Duodenal mucosa (tissue), 2 donors: ENCODE measurements around the gene POU5F1.

Experiments used
- H3K27ac ChIP-seq: one replicate; pipeline ENCODE4 v1.7.0; 2013; ENCODE audit warnings: low read depth, low read length
- H3K27me3 ChIP-seq, 2 donors: one replicate each; pipeline ENCODE4 v1.7.0; 2013; ENCODE audit warnings: low read length in 2 of 2, control low read depth in 1 of 2; ENCODE audit not compliant: insufficient read depth in 2 of 2, control insufficient read depth in 1 of 2
- H3K36me3 ChIP-seq, 2 donors: one replicate each; pipeline ENCODE4 v1.7.0; 2013; ENCODE audit warnings: low read length in 2 of 2, control low read depth in 1 of 2; ENCODE audit not compliant: insufficient read depth in 2 of 2, control insufficient read depth in 1 of 2
- H3K4me1 ChIP-seq, 2 donors: one replicate each; pipeline ENCODE4 v1.7.0; 2013; ENCODE audit warnings: low read length in 2 of 2, control low read depth in 1 of 2; ENCODE audit not compliant: insufficient read depth in 2 of 2, control insufficient read depth in 1 of 2
- H3K4me3 ChIP-seq, 2 donors: one replicate each; pipeline ENCODE4 v1.7.0; 2013; ENCODE audit warnings: low read length in 2 of 2, low read depth in 1 of 2
- H3K9ac ChIP-seq, 2 donors: one replicate each; pipeline ENCODE4 v1.7.0; 2013; ENCODE audit warnings: low read length in 2 of 2, low read depth in 1 of 2
- H3K9me3 ChIP-seq, 2 donors: one replicate each; pipeline ENCODE4 v1.7.0; 2013; ENCODE audit warnings: low read length in 2 of 2, control low read depth in 1 of 2; ENCODE audit not compliant: control insufficient read depth in 1 of 2

The POU5F1 gene

GRCh38 chr6:31158863-31159855 lies 11.3 kb downstream of the POU5F1 start:
- peaks cover 0 to 18% of the 10 kb centered on the region in 2 donors for H3K36me3 ChIP-seq
- no peaks in the 10 kb centered on the region for H3K27me3 ChIP-seq
- peak overlapping the region; percentile 82 to 95 for H3K4me3 ChIP-seq
- H3K9me3 ChIP-seq = no peaks in the 10 kb centered on the region
- peaks cover 16 to 20% of the 10 kb centered on the region in 2 donors for H3K4me1 ChIP-seq
- H3K27ac ChIP-seq = no peak overlapping the region
- peak overlapping the region; percentile 41 to 74 for H3K9ac ChIP-seq

- H3K27me3 ChIP-seq = no peaks in the 10 kb centered on the region
- peaks cover 16 to 20% of the 10 kb centered on the region in 2 donors for H3K4me1 ChIP-seq
- H3K9me3 ChIP-seq = no peaks in the 10 kb centered on the region
- H3K9ac ChIP-seq = peak within 1 kb of the TSS; percentile 72 to 90
- H3K27ac ChIP-seq = no peak within 1 kb of the TSS
- peaks cover 0 to 21% of the 10 kb centered on the region in 2 donors for H3K36me3 ChIP-seq
- H3K4me3 ChIP-seq = peak within 1 kb of the TSS; percentile 82 to 95
Observed at GRCh38 chr6:31158140-31158862, 12.2 kb downstream of the POU5F1 start, which contains the start of gene TCF19. Gene TCF19, plus strand, starts transcription at chr6:31158589. Its CDS starts 881 bp downstream, at chr6:31159470.

- Histone ChIP-seq H3K4me1 (peaks cover 16 to 20% of the 10 kb centered on the region in 2 donors), H3K9me3 (no peaks in the 10 kb centered on the region), H3K4me3 (peak within 1 kb of the TSS; percentile 82 to 95), H3K9ac (peak within 1 kb of the TSS; percentile 72 to 90), H3K27me3 (no peaks in the 10 kb centered on the region), H3K27ac (no peak within 1 kb of the TSS), H3K36me3 (peaks cover 0 to 15% of the 10 kb centered on the region in 2 donors)
Observed at GRCh38 chr6:31157513-31158139, 12.9 kb downstream of the POU5F1 start, which contains the start of gene CCHCR1. Gene CCHCR1, minus strand, starts transcription at chr6:31157802. Its CDS starts 202 bp downstream, at chr6:31157600.

- no peak overlapping the region for H3K27ac ChIP-seq
- H3K36me3 ChIP-seq = peaks cover 0 to 8% of the 10 kb centered on the region in 2 donors
- peaks cover 16 to 20% of the 10 kb centered on the region in 2 donors for H3K4me1 ChIP-seq
- no peak overlapping the region for H3K4me3 ChIP-seq
- H3K27me3 ChIP-seq = no peaks in the 10 kb centered on the region
- H3K9ac ChIP-seq = no peak overlapping the region
- no peaks in the 10 kb centered on the region for H3K9me3 ChIP-seq
Observed at GRCh38 chr6:31156641-31157040, 13.8 kb downstream of the POU5F1 start.

DNA sequence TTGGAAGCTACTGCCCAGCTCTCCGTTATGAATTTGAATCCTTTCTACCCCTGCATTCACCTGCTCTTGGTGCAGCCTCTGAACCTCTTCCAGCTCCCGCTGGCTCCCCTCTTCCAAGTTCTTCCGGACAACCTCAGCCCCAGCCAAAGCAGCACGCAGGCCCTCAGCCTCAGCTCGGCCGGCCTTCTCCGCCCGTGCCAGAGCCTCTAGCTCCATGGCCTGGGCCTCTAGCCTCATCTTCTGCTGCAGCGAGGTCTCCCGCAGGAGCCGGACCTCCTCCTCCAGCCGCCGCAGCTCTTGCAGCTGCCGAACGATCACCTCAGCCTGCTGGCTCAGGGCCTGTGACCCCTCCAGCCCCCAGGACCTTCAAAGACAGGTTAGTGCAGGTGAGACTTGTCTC lies 16.0 kb downstream of the POU5F1 start:
- H3K9ac ChIP-seq = no peak overlapping the region
- H3K4me1 ChIP-seq = peaks cover 12 to 16% of the 10 kb centered on the region in 2 donors
- no peaks in the 10 kb centered on the region for H3K9me3 ChIP-seq
- H3K36me3 ChIP-seq = peaks cover 5 to 17% of the 10 kb centered on the region in 2 donors
- H3K27me3 ChIP-seq = no peaks in the 10 kb centered on the region
- no peak overlapping the region for H3K4me3 ChIP-seq
- H3K27ac ChIP-seq = no peak overlapping the region

GRCh38 chr6:31152781-31153180 lies 17.7 kb downstream of the POU5F1 start:
- H3K27me3 ChIP-seq = no peaks in the 10 kb centered on the region
- no peak overlapping the region for H3K4me3 ChIP-seq
- no peak overlapping the region for H3K27ac ChIP-seq
- no peaks in the 10 kb centered on the region for H3K9me3 ChIP-seq
- H3K36me3 ChIP-seq = peaks cover 5 to 17% of the 10 kb centered on the region in 2 donors
- no peak overlapping the region for H3K9ac ChIP-seq
- H3K4me1 ChIP-seq = peaks cover 7 to 9% of the 10 kb centered on the region in 2 donors

DNA sequence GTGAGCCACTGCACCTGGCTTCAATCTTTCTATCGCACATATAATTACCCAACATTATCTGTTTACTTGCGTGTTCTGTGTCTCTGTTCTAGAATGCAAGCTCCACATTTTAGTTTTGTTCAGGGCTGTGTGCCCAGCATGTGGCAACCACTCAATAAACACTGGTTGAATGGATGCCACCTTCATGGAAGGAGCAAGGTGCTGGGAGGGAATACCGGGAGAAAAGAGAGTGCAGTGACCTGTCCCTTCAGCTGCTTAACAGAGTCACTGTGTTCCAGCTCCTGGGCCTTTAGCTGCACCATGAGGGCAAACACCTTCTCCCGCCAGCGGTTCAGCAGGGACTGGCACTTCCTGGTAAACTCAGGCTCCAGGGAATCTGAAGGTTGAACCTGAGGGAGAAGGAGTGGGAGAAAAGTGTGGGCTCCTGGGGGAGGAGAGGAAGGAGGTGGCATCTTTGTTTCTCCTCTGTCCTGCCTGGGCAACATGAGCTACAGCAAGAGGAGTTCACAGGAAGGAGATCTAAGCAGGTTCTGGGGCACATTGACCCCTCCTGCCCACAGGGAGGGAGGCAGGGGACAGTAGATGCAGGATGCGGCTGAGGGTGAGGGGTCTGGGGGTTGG lies 20.5 kb downstream of the POU5F1 start:
- no peak overlapping the region for H3K27ac ChIP-seq
- H3K9me3 ChIP-seq = no peaks in the 10 kb centered on the region
- H3K4me3 ChIP-seq = no peak overlapping the region
- peaks cover 12 to 13% of the 10 kb centered on the region in 2 donors for H3K4me1 ChIP-seq
- H3K36me3 ChIP-seq = peaks cover 5 to 17% of the 10 kb centered on the region in 2 donors
- no peak overlapping the region for H3K9ac ChIP-seq
- H3K27me3 ChIP-seq = no peaks in the 10 kb centered on the region

GRCh38 chr6:31145386-31145785 lies 25.1 kb downstream of the POU5F1 start:
- peaks cover 27 to 29% of the 10 kb centered on the region in 2 donors for H3K4me1 ChIP-seq
- no peaks in the 10 kb centered on the region for H3K27me3 ChIP-seq
- peak overlapping the region; percentile 39 to 52 for H3K9ac ChIP-seq
- peak overlapping the region; percentile 51 to 60 for H3K4me3 ChIP-seq
- H3K27ac ChIP-seq = peak overlapping the region; percentile 30
- peaks cover 5 to 13% of the 10 kb centered on the region in 2 donors for H3K36me3 ChIP-seq
- no peaks in the 10 kb centered on the region for H3K9me3 ChIP-seq

- H3K9ac ChIP-seq = peak overlapping the region; percentile 39 to 52
Observed at GRCh38 chr6:31144970-31145340, 25.5 kb downstream of the POU5F1 start.

More at GRCh38 chr6:31144970-31145340, 25.5 kb downstream of the POU5F1 start:
- Histone ChIP-seq H3K36me3 (peaks cover 5 to 9% of the 10 kb centered on the region in 2 donors), H3K4me1 (peaks cover 27 to 29% of the 10 kb centered on the region in 2 donors), H3K27ac (peak overlapping the region; percentile 67), H3K9me3 (no peaks in the 10 kb centered on the region), H3K27me3 (no peaks in the 10 kb centered on the region), H3K4me3 (peak overlapping the region; percentile 51 to 60)
